Mesendoderm (in vitro differentiated cells): ENCODE data around the gene BMP7.
"Not testable (repeated sequence)": the region's sequence is repeated elsewhere in the genome, so short reads cannot be mapped to it uniquely, and the experiment has no call there.

Experiments used
- DNase-seq: peaks from one replicate; pipeline ENCODE4 v3.0.0; 2013
- H2AK5ac ChIP-seq: 2 replicates; pipeline ENCODE4 v1.6.1; 2013; ENCODE audit warnings: low read length, inconsistent platforms
- H2BK120ac ChIP-seq: 2 replicates; pipeline ENCODE4 v1.6.1; 2013; ENCODE audit warnings: low read depth, mild to moderate bottlenecking, low read length, moderate library complexity, mixed read lengths
- H2BK15ac ChIP-seq: replicated peaks from 2 replicates; pipeline ENCODE4 v1.6.1; 2013; ENCODE audit warnings: low read depth, mild to moderate bottlenecking, moderate library complexity
- H2BK5ac ChIP-seq: 2 replicates; pipeline ENCODE4 v1.6.1; 2013; ENCODE audit warnings: low read length, inconsistent platforms
- H3K18ac ChIP-seq: 2 replicates; pipeline ENCODE4 v1.6.1; 2013; ENCODE audit warnings: mild to moderate bottlenecking, low read length, mixed read lengths
- H3K23ac ChIP-seq: one replicate; pipeline ENCODE4 v1.6.1; 2013; ENCODE audit warnings: low read length
- H3K27ac ChIP-seq: 2 replicates; pipeline ENCODE4 v1.5.1; 2013; ENCODE audit warnings: low read depth, mild to moderate bottlenecking, inconsistent platforms, low read length, moderate library complexity
- H3K27me3 ChIP-seq: 2 replicates; pipeline ENCODE4 v1.6.1; 2013; ENCODE audit warnings: low read length, control low read depth, mild to moderate bottlenecking, inconsistent platforms; ENCODE audit not compliant: insufficient read depth, poor library complexity
- H3K36me3 ChIP-seq: 2 replicates; pipeline ENCODE4 v1.6.1; 2013; ENCODE audit warnings: low read length, inconsistent platforms; ENCODE audit not compliant: control insufficient read depth, insufficient read depth
- H3K4ac ChIP-seq: one replicate; pipeline ENCODE4 v1.6.1; 2013; ENCODE audit warnings: low read depth, mild to moderate bottlenecking, low read length, moderate library complexity
- H3K4me1 ChIP-seq: 2 replicates; pipeline ENCODE4 v1.6.1; 2013; ENCODE audit warnings: low read depth, low read length, inconsistent platforms; ENCODE audit not compliant: control insufficient read depth
- H3K4me2 ChIP-seq: 2 replicates; pipeline ENCODE4 v1.6.1; 2013; ENCODE audit warnings: low read length
- H3K4me3 ChIP-seq: 2 replicates; pipeline ENCODE4 v1.5.1; 2013; ENCODE audit warnings: mild to moderate bottlenecking, low read length
- H3K56ac ChIP-seq: one replicate; pipeline ENCODE4 v1.6.1; 2013; ENCODE audit warnings: low read length
- H3K79me1 ChIP-seq: 2 replicates; pipeline ENCODE4 v1.6.1; 2013; ENCODE audit warnings: low read length, inconsistent platforms
- H3K79me2 ChIP-seq: 2 replicates; pipeline ENCODE4 v1.6.1; 2013; ENCODE audit warnings: mild to moderate bottlenecking, low read length; ENCODE audit not compliant: control insufficient read depth, insufficient read depth
- H3K9ac ChIP-seq: 2 replicates; pipeline ENCODE4 v1.6.1; 2013; ENCODE audit warnings: low read length, inconsistent platforms
- H4K5ac ChIP-seq: one replicate; pipeline ENCODE4 v1.6.1; 2013; ENCODE audit warnings: low read length
- H4K8ac ChIP-seq: one replicate; pipeline ENCODE4 v1.6.1; 2013; ENCODE audit warnings: low read depth, mild to moderate bottlenecking, control low read depth, low read length, moderate library complexity
- WGBS: extraction: QIAGEN DNeasy Blood & Tissue Kit; methylation state at CpG from one replicate; pipeline ENCODE4 v1.1.7; 2013; ENCODE audit warnings: low lambda C conversion rate, missing lambda C conversion rate; ENCODE audit not compliant: insufficient coverage; ENCODE audit errors: extremely low coverage; 5-methylcytosine and 5-hydroxymethylcytosine counted together

BMP7 gene

GRCh38 chr20:57159193-57159851 is 107.1 kb downstream of the BMP7 start:
- no peaks in the 10 kb centered on the region for H3K4me1 ChIP-seq
- H3K4me2 ChIP-seq = no peak overlapping the region
- no peak overlapping the region for H3K4ac ChIP-seq
- no peaks in the 10 kb centered on the region for H3K27me3 ChIP-seq
- no peak overlapping the region for H4K8ac ChIP-seq
- no peak overlapping the region for H3K56ac ChIP-seq
- no peaks in the 10 kb centered on the region for H3K79me2 ChIP-seq
- no peak overlapping the region for H2BK5ac ChIP-seq
- H3K4me3 ChIP-seq = no peak overlapping the region
- H2BK120ac ChIP-seq = no peak overlapping the region
- H3K18ac ChIP-seq = no peak overlapping the region
- H3K27ac ChIP-seq = no peak overlapping the region
- WGBS = no CpG with 5 or more reads among the region's 13 CpGs
- H4K5ac ChIP-seq = no peak overlapping the region
- no peaks in the 10 kb centered on the region for H3K79me1 ChIP-seq
- no peak overlapping the region for H2AK5ac ChIP-seq
- no peak for DNase-seq
- no peaks in the 10 kb centered on the region for H3K36me3 ChIP-seq
- no peak overlapping the region for H3K23ac ChIP-seq
- no peak overlapping the region for H2BK15ac ChIP-seq
- no peak overlapping the region for H3K9ac ChIP-seq

- Histone ChIP-seq H2BK120ac (no peak overlapping the region), H2BK15ac (no peak overlapping the region), H3K4me1 (no peaks in the 10 kb centered on the region), H4K5ac (no peak overlapping the region), H3K4ac (no peak overlapping the region), H2AK5ac (no peak overlapping the region), H3K23ac (no peak overlapping the region), H3K9ac (no peak overlapping the region), H3K79me1 (no peaks in the 10 kb centered on the region), H3K18ac (no peak overlapping the region), H3K27ac (no peak overlapping the region), H2BK5ac (no peak overlapping the region), H3K4me3 (no peak overlapping the region), H3K56ac (no peak overlapping the region), H3K4me2 (no peak overlapping the region), H3K79me2 (no peaks in the 10 kb centered on the region), H3K27me3 (no peaks in the 10 kb centered on the region), H4K8ac (no peak overlapping the region), H3K36me3 (no peaks in the 10 kb centered on the region)
- DNase-seq = no peak
- no CpG with 5 or more reads among the region's 7 CpGs for WGBS
Measured at GRCh38 chr20:57158474-57158873, 108.0 kb downstream of the BMP7 start.

DNA sequence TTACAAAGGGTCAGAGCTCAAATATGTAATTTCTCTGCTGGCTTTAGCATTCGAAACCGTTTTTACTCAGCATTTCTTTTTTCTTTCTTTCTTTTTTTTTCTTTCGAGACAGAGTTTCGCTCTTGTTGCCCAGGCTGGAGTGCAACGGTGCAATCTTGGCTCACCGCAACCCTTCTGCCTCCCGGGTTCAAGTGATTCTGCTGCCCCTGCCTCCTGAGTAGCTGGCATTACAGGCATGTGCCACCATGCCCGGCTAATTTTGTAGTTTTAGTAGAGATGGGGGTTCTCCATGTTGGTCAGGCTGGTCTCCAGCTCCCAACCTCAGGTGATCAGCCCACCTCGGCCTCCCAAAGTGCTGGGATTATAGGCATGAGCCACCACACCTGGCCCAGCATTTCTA is 108.7 kb downstream of the BMP7 start:
- H3K79me1 ChIP-seq, H3K36me3 ChIP-seq: not testable (repeated sequence)

GRCh38 chr20:57157106-57157691 is 109.2 kb downstream of the BMP7 start:
- Histone ChIP-seq H3K4me2 (no peak overlapping the region), H4K5ac (no peak overlapping the region), H2BK5ac (no peak overlapping the region), H3K27ac (no peak overlapping the region), H3K4me3 (no peak overlapping the region), H3K79me1 (no peaks in the 10 kb centered on the region), H3K4me1 (no peaks in the 10 kb centered on the region), H3K4ac (no peak overlapping the region), H3K9ac (no peak overlapping the region), H3K36me3 (no peaks in the 10 kb centered on the region), H4K8ac (no peak overlapping the region), H3K18ac (no peak overlapping the region), H2BK120ac (no peak overlapping the region), H3K27me3 (no peaks in the 10 kb centered on the region), H3K56ac (no peak overlapping the region), H2AK5ac (no peak overlapping the region), H3K79me2 (no peaks in the 10 kb centered on the region), H2BK15ac (no peak overlapping the region), H3K23ac (no peak overlapping the region)
- whole genome bisulfite sequencing = no CpG with 5 or more reads among the region's 13 CpGs
- DNase-seq = no peak

More for the DNA sequence above, 108.7 kb downstream of the BMP7 start:
- H4K8ac ChIP-seq, H2BK5ac ChIP-seq, H3K79me2 ChIP-seq, H3K56ac ChIP-seq, H3K18ac ChIP-seq, H2AK5ac ChIP-seq, H3K4me3 ChIP-seq, DNase-seq, H3K4me1 ChIP-seq, H3K27me3 ChIP-seq, H4K5ac ChIP-seq, H2BK120ac ChIP-seq, H3K23ac ChIP-seq, H3K9ac ChIP-seq, H2BK15ac ChIP-seq, H3K4me2 ChIP-seq, H3K27ac ChIP-seq, H3K4ac ChIP-seq: not testable (repeated sequence)
- no CpG with 5 or more reads among the region's 9 CpGs for WGBS

- H3K4me3 ChIP-seq = no peak overlapping the region
- no peaks in the 10 kb centered on the region for H3K4me1 ChIP-seq
- no peak overlapping the region for H3K27ac ChIP-seq
- no peaks in the 10 kb centered on the region for H3K27me3 ChIP-seq
- no peak overlapping the region for H3K18ac ChIP-seq
- no peak overlapping the region for H2BK120ac ChIP-seq
- H3K79me2 ChIP-seq = no peaks in the 10 kb centered on the region
- no peak overlapping the region for H4K5ac ChIP-seq
- H4K8ac ChIP-seq = no peak overlapping the region
- no peak overlapping the region for H2BK5ac ChIP-seq
- H3K23ac ChIP-seq = no peak overlapping the region
- no peaks in the 10 kb centered on the region for H3K36me3 ChIP-seq
- no peak overlapping the region for H3K4me2 ChIP-seq
- H3K9ac ChIP-seq = no peak overlapping the region
- 100% methylated on average over 1 of the region's 18 CpGs for WGBS
- no peak for DNase-seq
- no peak overlapping the region for H2BK15ac ChIP-seq
- H3K4ac ChIP-seq = no peak overlapping the region
- no peaks in the 10 kb centered on the region for H3K79me1 ChIP-seq
- no peak overlapping the region for H2AK5ac ChIP-seq
- H3K56ac ChIP-seq = no peak overlapping the region
Measured at GRCh38 chr20:57156011-57156729, 110.3 kb downstream of the BMP7 start.
